HG02571 (cell line): Measurements from ENCODE around the gene CFAP45.

ENCODE experiments used
- ATAC-seq: cut with Tn5 transposase; IDR thresholded peaks from one replicate; pipeline ENCODE4 v1.9.1; 2021; ENCODE audit warnings: mild to moderate bottlenecking, moderate library complexity; ENCODE audit not compliant: unreplicated experiment

Gene CFAP45

GRCh38 chr1:159828581-159829272 lies 71.2 kb downstream of the CFAP45 start:
- ATAC-seq: no peak

DNA sequence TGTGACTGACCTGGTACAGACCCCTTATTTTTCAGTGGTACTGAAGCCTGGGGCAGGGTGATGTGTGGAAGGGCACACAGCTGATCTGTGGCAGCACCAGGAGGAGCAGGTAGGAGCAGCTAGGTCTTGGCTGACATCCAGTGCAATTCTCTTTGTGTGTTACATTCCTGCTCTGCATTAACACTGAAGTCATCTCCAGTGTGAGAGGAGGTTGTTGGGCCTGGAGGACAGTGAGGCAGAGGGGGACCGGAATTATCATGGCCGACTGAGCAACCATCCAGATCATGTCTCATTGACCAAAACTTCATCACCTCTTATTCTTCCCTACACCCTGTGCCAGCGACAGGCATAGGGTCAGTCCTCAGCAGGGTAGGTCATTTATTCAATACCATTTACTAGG lies 71.8 kb downstream of the CFAP45 start:
- ATAC-seq: no peak

DNA sequence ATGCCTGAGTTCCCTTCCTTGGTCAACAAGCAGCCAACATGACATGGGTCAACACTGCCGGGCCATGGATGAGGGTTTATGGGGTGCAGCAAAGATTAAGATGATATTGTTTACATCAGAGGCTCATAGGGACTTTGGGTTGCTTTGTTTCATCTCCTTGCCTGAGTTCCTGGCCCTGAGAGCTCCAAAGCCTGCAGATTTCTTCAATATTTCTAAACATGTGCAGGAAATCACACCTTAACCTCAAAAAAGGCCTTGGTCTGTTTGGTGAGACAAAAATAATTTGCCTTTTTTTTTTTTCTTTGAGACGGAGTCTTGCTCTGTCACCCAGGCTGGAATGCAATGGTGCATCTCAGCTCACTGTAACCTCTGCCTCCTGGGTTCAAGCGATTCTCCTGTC lies 72.4 kb downstream of the CFAP45 start:
- ATAC-seq: no peak

- no peak for ATAC-seq
Measured at GRCh38 chr1:159827102-159827490, 72.9 kb downstream of the CFAP45 start.

- no peak for ATAC-seq
Measured at GRCh38 chr1:159826441-159827101, 73.4 kb downstream of the CFAP45 start, which contains the start of gene SLAMF8. Gene SLAMF8 (plus strand): TSS chr1:159826873. CDS start chr1:159826899, 26 bp downstream.

GRCh38 chr1:159825564-159825963 lies 74.4 kb downstream of the CFAP45 start:
- ATAC-seq: no peak

GRCh38 chr1:159823406-159823805 lies 76.6 kb downstream of the CFAP45 start:
- no peak for ATAC-seq
